Activated CD4-positive, alpha-beta memory T cell treated with anti-CD3 and anti-CD28 coated beads, Interleukin-2, amount 10 ng/mL, durations not matched to agents 7 days and 5 days (primary cell): Measurements from ENCODE around the gene SCLY. TPM values are rescaled to one million over a fixed set of nuclear protein-coding genes. Genes with fewer than 3 reads are reported as not detected.

Source experiments
- CTCF ChIA-PET: fragments of 350-600 bp; sonication (Branson Sonifier 250); formaldehyde crosslinking; loops from one replicate; lab custom pipeline; 2021; ENCODE audit warnings: antibody characterized with exemption, inconsistent platforms; lab: Charles Lee
- POLR2A ChIA-PET: fragments of 350-600 bp; sonication (Branson Sonifier 250); formaldehyde crosslinking; loops from one replicate; lab custom pipeline; 2021; ENCODE audit warnings: antibody characterized with exemption; lab: Charles Lee
- DNase-seq: peaks from one replicate; pipeline ENCODE4 v3.0.0-alpha.2; 2020
- H3K27ac Mint-ChIP-seq: one replicate; pipeline ENCODE4 v1.8.0; 2021; ENCODE audit warnings: mild to moderate bottlenecking, mixed read lengths
- H3K27me3 Mint-ChIP-seq: one replicate; pipeline ENCODE4 v1.8.0; 2021; ENCODE audit warnings: mixed read lengths
- H3K36me3 Mint-ChIP-seq: one replicate; pipeline ENCODE4 v1.8.0; 2021; ENCODE audit warnings: low read depth, mixed read lengths
- H3K4me1 Mint-ChIP-seq: one replicate; pipeline ENCODE4 v1.8.0; 2021; ENCODE audit warnings: mixed read lengths
- H3K4me3 Mint-ChIP-seq: one replicate; pipeline ENCODE4 v1.8.0; 2021; ENCODE audit warnings: mild to moderate bottlenecking, mixed read lengths
- H3K9me3 Mint-ChIP-seq: one replicate; pipeline ENCODE4 v1.8.0; 2021; ENCODE audit warnings: mixed read lengths
- total RNA-seq, 2 experiments: library from RNA; stranded (reverse); gene quantifications; one replicate each; pipeline ENCODE4 v1.2.3, GENCODE V29; 2021

Gene SCLY, protein sequence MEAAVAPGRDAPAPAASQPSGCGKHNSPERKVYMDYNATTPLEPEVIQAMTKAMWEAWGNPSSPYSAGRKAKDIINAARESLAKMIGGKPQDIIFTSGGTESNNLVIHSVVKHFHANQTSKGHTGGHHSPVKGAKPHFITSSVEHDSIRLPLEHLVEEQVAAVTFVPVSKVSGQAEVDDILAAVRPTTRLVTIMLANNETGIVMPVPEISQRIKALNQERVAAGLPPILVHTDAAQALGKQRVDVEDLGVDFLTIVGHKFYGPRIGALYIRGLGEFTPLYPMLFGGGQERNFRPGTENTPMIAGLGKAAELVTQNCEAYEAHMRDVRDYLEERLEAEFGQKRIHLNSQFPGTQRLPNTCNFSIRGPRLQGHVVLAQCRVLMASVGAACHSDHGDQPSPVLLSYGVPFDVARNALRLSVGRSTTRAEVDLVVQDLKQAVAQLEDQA
- total RNA-seq = 10 to 100 TPM; 22.0 to 22.6 TPM

DNA sequence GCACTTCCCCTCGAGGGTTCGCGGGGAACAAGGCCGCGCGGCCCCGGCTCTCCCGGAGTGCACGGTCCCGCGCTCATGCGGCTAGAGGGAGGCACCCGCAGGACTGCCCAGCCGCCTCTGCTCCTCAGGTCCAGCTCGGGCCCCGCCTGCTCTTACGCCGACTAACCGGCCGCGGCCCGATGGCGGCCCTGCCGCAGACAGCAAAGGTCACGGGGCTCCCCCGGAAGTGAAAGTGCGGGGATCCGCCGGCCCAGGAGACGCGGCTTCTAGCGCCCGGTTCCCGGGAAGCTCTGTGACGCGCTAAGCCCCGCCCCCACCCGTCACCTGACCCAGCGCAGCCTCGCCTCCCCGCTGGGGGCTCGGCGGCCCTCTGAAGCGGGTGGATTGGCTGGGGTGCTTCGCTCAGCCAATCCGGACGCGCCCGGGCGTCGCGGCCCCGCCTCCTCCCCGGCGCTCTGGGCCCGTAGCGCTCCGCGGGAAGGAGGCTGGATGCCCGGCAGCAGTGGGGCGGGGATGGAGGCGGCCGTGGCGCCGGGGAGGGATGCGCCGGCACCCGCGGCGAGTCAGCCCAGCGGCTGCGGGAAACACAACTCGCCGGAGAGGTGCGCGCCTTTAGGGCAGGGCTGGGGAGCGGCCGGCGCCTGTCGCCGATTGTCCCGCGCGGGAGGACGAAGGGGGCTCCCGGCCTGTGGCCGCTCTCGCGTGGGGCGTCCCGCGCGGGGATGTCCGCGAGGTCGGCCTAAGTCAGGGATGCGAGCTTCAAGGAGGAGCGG, at the start of gene SCLY:
TSS of gene SCLY (plus strand) at position 460 of the 773 bp plus-strand sequence. CDS start at position 514, 54 bp downstream.
- Mint-ChIP-seq H3K27me3 (peaks cover 13% of the 10 kb centered on the region), H3K4me1 (peaks cover 56% of the 10 kb centered on the region), H3K36me3 (peaks cover 19% of the 10 kb centered on the region), H3K27ac (peak within 1 kb of the TSS; percentile 78), H3K9me3 (no peaks in the 10 kb centered on the region), H3K4me3 (peak within 1 kb of the TSS; percentile 82)
- POLR2A ChIA-PET = interaction anchor here (0.6 to 2.3 kb wide), 12 partner anchors 11 to 374 kb away, joined by 3 to 9 read pairs (median 4); partner anchors contain the start of genes ILKAP, PER2 and RAMP1
- CTCF ChIA-PET = interaction anchor here (1.0 to 2.0 kb wide), 5 partner anchors 46 to 203 kb away, joined by 3 to 5 read pairs (median 3); no protein-coding TSS in a partner anchor
- peak; percentile 97 for DNase-seq

DNA sequence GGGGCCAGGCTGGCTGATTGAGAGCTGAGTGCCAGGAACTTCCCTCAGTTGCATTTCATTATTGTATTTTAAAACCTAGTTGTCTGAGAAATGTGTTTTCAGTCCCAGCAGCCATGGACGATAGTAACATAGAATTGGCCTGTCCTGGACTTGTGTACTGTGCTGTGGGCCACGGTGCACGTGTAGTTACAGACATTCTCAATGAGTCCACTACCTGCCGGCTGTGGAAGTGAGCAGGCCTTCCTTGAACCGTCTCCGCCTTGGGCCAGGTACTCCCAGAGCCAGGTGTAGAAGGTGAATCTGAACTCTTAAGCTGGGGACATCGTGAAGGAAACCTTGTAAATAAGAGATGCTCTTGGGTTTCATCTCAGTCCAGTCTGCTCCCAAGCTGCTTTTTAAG, 47.0 kb upstream of the SCLY start:
- H3K36me3 Mint-ChIP-seq = peaks cover 39% of the 10 kb centered on the region
- H3K27me3 Mint-ChIP-seq = no peaks in the 10 kb centered on the region
- peaks cover 10% of the 10 kb centered on the region for H3K4me1 Mint-ChIP-seq
- CTCF ChIA-PET = no interaction called here
- H3K4me3 Mint-ChIP-seq = no peak overlapping the region
- no peaks in the 10 kb centered on the region for H3K9me3 Mint-ChIP-seq
- H3K27ac Mint-ChIP-seq = no peak overlapping the region
- POLR2A ChIA-PET = no interaction called here
- no peak for DNase-seq

DNA sequence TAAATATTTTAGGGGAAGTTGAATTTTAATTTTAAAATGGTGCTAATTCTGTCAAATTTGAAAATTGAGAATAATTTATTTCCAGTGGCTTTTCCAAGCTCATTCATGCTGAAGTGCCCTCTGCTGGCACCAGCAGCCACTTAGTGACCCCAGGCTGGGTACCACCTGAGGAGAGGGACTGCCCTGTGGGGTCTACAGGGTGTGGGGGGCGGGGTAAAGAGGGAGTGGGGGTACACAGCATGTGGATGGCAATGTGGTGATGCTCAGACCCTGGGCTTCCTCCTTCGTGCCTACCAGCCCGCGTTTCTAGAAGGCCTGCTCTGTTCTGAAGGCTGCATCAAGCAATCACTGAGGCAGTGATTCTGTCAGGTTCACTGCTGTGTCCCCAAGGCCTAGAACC, 45.1 kb upstream of the SCLY start:
- no peak overlapping the region for H3K4me3 Mint-ChIP-seq
- ChIA-PET CTCF (interaction anchor here (1.2 to 1.3 kb wide), 2 partner anchors 45 to 92 kb away, joined by 4 read pairs; partner anchors contain the start of gene SCLY), POLR2A (no interaction called here)
- H3K4me1 Mint-ChIP-seq = peaks cover 2% of the 10 kb centered on the region
- no peaks in the 10 kb centered on the region for H3K27me3 Mint-ChIP-seq
- no peak for DNase-seq
- no peak overlapping the region for H3K27ac Mint-ChIP-seq
- no peaks in the 10 kb centered on the region for H3K9me3 Mint-ChIP-seq
- H3K36me3 Mint-ChIP-seq = peaks cover 40% of the 10 kb centered on the region

DNA sequence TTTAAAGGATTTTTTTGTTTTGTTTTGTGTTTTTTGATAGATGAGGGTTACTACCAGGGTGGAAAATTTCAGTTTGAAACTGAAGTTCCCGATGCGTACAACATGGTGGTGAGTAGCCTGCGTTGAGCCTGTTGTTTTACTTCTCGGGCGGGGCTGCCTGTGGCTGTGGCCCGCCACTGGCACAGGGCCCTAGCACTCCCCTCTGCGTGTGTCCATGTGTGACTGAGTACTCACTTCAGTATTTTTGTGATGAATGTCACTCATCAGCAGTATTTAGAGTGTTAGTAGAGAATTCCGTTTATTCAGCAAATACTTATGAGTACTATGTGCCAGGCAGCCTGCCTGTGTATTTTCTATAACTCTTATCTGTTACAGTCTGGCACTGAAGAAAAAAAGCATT, 44.3 kb upstream of the SCLY start:
- ChIA-PET CTCF (no interaction called here), POLR2A (no interaction called here)
- H3K36me3 Mint-ChIP-seq = peaks cover 37% of the 10 kb centered on the region
- no peak overlapping the region for H3K27ac Mint-ChIP-seq
- no peaks in the 10 kb centered on the region for H3K4me1 Mint-ChIP-seq
- no peaks in the 10 kb centered on the region for H3K9me3 Mint-ChIP-seq
- DNase-seq = no peak
- no peak overlapping the region for H3K4me3 Mint-ChIP-seq
- H3K27me3 Mint-ChIP-seq = no peaks in the 10 kb centered on the region

DNA sequence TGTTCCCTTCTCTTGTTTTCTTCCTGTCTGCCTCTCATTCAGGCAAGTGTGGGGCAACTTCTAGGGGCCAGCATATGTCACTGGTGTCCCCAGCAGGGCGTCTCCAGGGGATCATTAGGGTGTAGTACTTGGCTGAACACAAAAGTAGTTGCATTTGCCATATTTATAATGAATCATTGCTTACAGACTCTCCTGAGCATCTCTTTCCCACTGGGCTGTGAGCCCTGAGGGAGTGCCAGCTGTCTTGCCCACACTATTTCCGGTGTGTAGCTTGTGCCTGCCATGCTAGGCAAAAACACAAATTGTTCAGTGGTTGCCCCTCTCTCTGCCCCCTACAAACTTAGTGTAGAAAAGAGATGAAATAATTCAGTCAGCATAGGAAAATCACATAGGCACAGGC, 40.8 kb upstream of the SCLY start:
- ChIA-PET POLR2A (no interaction called here), CTCF (interaction anchor here (0.6 kb wide), 1 partner anchor 347 kb away, joined by 3 read pairs; no protein-coding TSS in a partner anchor)

DNA sequence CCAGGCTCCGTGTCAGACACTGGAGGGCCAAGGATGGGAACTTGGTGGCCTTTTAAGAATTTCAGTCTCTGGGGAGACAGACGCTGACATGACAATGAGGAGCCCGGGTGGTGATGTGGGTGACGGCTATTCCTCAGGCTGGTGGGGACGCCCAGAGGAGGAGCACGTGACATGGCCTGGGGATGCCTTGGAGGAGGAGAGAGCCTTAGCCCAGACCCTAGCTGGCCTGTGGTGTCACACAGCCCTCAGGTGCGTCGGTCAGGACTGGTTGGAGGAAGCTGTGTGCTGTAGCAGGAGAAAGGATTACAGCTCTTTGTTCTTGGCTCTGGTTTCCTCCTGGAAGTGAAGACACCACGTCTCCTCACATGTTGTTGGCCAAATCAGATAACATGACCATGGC, 40.0 kb upstream of the SCLY start:
- Mint-ChIP-seq H3K4me1 (peaks cover 13% of the 10 kb centered on the region), H3K27ac (no peak overlapping the region), H3K36me3 (peaks cover 35% of the 10 kb centered on the region), H3K9me3 (no peaks in the 10 kb centered on the region), H3K27me3 (no peaks in the 10 kb centered on the region), H3K4me3 (no peak overlapping the region)
- CTCF ChIA-PET = no interaction called here
- no peak for DNase-seq
- POLR2A ChIA-PET = no interaction called here

More for the DNA sequence above, 40.8 kb upstream of the SCLY start:
- Mint-ChIP-seq H3K27me3 (no peaks in the 10 kb centered on the region), H3K36me3 (peaks cover 29% of the 10 kb centered on the region), H3K4me1 (peaks cover 7% of the 10 kb centered on the region), H3K4me3 (no peak overlapping the region), H3K27ac (no peak overlapping the region), H3K9me3 (no peaks in the 10 kb centered on the region)
- no peak for DNase-seq

DNA sequence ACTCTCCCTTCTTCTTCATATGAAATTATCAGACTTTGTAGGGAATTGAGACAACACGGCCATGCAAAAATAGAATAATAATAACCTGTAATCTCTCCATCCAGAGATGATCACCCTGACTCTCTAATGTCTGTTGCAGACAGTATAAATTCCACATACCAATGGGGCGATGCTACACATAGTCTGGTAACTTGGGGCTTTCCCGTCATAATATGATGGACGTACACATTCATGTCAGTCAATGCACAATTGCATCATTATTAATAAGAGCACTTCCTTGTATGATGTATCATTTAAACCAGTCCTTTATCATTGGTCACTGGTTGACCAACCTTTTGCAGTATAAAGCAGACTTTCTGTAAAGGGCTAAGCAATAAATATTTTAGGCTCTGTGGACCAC, 39.5 kb upstream of the SCLY start:
- ChIA-PET CTCF (no interaction called here), POLR2A (no interaction called here)
- no peaks in the 10 kb centered on the region for H3K9me3 Mint-ChIP-seq
- H3K27ac Mint-ChIP-seq = no peak overlapping the region
- H3K36me3 Mint-ChIP-seq = peaks cover 33% of the 10 kb centered on the region
- no peaks in the 10 kb centered on the region for H3K27me3 Mint-ChIP-seq
- no peak for DNase-seq
- no peak overlapping the region for H3K4me3 Mint-ChIP-seq
- H3K4me1 Mint-ChIP-seq = peaks cover 13% of the 10 kb centered on the region

DNA sequence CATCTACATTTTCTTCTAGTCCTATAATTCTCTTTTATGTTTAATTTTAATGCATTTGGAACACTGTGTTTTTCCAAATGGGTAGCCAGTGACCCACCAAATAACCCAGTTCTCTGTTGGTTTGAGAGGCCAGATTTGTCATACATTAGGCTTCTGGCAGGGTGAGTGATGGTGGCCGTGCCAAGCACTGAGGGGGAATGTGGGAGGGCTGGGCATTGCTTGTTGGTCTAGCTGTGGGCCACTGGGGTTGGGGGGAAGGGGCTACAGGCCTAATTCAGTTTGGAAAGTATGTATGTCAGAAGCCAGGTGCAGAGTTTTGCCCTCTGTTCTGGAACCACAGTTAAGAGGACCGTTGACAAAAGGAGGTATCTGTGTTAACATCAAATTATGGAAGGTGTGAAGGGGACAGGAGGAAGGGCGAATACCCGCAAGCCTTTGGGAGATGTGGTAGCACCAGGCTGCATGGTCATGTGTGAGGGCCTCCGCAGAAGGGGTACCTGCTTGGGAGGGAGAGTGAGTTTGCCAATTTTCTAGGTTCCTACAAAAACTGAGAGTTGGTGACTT, 38.1 kb upstream of the SCLY start:
- DNase-seq = no peak
- ChIA-PET POLR2A (no interaction called here), CTCF (no interaction called here)
- H3K27ac Mint-ChIP-seq = no peak overlapping the region
- peaks cover 34% of the 10 kb centered on the region for H3K36me3 Mint-ChIP-seq
- H3K27me3 Mint-ChIP-seq = no peaks in the 10 kb centered on the region
- no peak overlapping the region for H3K4me3 Mint-ChIP-seq
- H3K9me3 Mint-ChIP-seq = no peaks in the 10 kb centered on the region
- H3K4me1 Mint-ChIP-seq = peaks cover 13% of the 10 kb centered on the region

DNA sequence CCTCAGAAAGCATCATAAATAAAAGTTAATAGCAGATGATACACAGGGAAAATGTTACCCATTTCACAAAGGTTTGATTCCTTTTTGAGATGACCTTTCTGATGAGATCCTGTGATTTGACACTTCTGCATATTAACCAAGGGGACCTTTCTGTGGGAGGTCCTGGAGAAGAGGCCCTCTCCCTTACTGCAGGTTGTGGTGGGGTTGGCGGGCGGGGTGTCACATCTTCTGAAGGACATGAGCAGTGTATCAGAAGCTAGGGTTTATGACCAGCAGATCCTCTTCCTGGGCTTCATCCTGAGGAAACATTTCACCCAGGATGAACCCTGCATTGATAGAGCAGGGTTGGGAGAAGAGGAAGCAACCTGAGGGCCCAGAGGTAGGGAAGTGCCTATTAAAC, 37.2 kb upstream of the SCLY start:
- ChIA-PET CTCF (no interaction called here), POLR2A (no interaction called here)
- no peaks in the 10 kb centered on the region for H3K9me3 Mint-ChIP-seq
- H3K4me3 Mint-ChIP-seq = no peak overlapping the region
- H3K27ac Mint-ChIP-seq = no peak overlapping the region
- no peak for DNase-seq
- peaks cover 13% of the 10 kb centered on the region for H3K4me1 Mint-ChIP-seq
- no peaks in the 10 kb centered on the region for H3K27me3 Mint-ChIP-seq
- peaks cover 38% of the 10 kb centered on the region for H3K36me3 Mint-ChIP-seq

DNA sequence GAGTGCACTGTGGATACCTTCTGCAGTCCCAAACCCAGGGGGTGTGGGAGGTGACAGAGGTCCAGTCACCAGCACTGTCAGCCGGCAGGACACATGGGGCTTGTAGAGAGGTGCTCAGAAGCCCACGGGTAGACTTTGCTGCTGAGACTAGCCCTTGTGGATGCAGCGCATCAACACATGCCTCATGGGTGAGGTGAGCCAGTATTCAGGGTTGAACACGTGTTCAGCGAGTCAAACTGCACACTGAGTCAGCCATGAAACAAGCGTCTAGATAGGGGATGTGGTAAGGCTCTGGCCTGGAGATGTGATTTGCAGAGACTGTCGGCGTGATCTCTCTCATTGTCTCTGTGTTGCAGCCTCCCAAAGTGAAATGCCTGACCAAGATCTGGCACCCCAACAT, 35.8 kb upstream of the SCLY start:
- peaks cover 13% of the 10 kb centered on the region for H3K4me1 Mint-ChIP-seq
- ChIA-PET POLR2A (no interaction called here), CTCF (no interaction called here)
- H3K27me3 Mint-ChIP-seq = no peaks in the 10 kb centered on the region
- H3K36me3 Mint-ChIP-seq = peaks cover 33% of the 10 kb centered on the region
- no peaks in the 10 kb centered on the region for H3K9me3 Mint-ChIP-seq
- H3K4me3 Mint-ChIP-seq = no peak overlapping the region
- H3K27ac Mint-ChIP-seq = no peak overlapping the region
- DNase-seq = peak; percentile 47

DNA sequence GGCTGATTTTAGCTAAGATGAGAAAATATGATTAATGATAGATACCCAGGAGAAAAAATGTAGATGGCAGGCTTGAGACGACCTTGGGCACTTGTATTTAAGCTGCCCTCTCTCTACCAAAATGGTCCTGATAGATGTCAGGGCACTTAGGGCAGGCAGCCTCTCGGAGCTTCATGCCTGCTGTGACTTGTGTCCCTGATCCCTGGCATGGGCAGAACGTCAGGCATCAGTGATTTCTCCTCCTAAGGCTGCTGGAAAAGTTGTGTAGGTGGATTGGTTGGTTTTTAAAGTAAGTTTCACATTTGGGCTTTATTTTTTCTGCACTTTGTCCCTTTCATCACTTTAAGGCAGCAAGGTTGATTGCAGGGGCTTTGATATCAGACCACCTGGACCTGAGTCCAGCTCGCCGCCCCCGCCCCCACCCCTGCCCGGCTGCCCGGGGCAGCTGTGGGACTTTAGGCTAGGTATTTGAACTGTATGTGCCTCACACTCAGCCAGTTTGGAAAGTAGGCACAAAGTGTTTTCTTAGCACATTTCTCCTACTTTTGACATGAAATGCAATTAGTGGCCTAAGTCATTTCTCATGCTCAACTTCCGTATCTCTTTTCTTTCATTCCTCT, 35.0 kb upstream of the SCLY start:
- DNase-seq = no peak
- no peak overlapping the region for H3K27ac Mint-ChIP-seq
- no peaks in the 10 kb centered on the region for H3K27me3 Mint-ChIP-seq
- H3K36me3 Mint-ChIP-seq = peaks cover 34% of the 10 kb centered on the region
- H3K4me1 Mint-ChIP-seq = peaks cover 13% of the 10 kb centered on the region
- no peak overlapping the region for H3K4me3 Mint-ChIP-seq
- ChIA-PET CTCF (no interaction called here), POLR2A (no interaction called here)
- no peaks in the 10 kb centered on the region for H3K9me3 Mint-ChIP-seq

DNA sequence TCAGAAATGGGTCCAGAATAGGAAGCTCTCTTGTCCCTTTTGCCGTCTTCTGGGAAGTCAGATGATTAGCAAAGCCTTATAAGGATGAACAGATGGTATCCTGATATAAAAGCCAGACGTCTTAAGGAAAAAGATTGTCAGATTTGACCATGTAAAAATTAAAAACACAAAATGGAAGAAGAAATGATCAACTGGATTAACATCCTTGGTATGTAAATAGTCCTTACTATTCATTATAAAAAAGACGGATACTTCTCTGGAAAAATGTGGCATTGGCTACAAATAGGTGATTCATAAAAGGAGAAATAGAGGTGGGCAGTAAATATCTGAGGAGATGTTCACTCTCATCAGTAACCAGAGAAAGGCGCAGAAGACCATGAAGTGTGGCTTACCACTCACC, 33.7 kb upstream of the SCLY start:
- Mint-ChIP-seq H3K36me3 (peaks cover 43% of the 10 kb centered on the region), H3K27ac (no peak overlapping the region), H3K9me3 (no peaks in the 10 kb centered on the region), H3K4me1 (peaks cover 13% of the 10 kb centered on the region), H3K27me3 (no peaks in the 10 kb centered on the region), H3K4me3 (no peak overlapping the region)
- ChIA-PET POLR2A (no interaction called here), CTCF (no interaction called here)
- no peak for DNase-seq
